A673 (cell line): Measurements from ENCODE around the gene PYCARD. TPM values are rescaled to one million over a fixed set of nuclear protein-coding genes. Genes with fewer than 3 reads are reported as not detected.
"Not testable (repeated sequence)": the region's sequence is repeated elsewhere in the genome, so short reads cannot be mapped to it uniquely, and the experiment has no call there.

Experiments used
- BruUV-seq: library from RNA; stranded (reverse); fragments of 400-500 nt; replicated peaks from 2 replicates; lab custom pipeline; 2021; lab: Mats Ljungman, UMichigan
- CTCF ChIA-PET: fragments of 300-600 bp; sonication (Branson Sonifier 250); formaldehyde crosslinking; loops from one replicate; lab custom pipeline; 2022; ENCODE audit warnings: antibody characterized with exemption; lab: Charles Lee
- POLR2A ChIA-PET: fragments of 300-600 bp; sonication (Branson Sonifier 250); formaldehyde crosslinking; loops from one replicate; lab custom pipeline; 2022; ENCODE audit warnings: antibody characterized with exemption; ENCODE audit not compliant: low non-redundant PET; lab: Charles Lee
- DNase-seq: peaks from one replicate; pipeline ENCODE4 v3.0.0-alpha.2; 2015; ENCODE audit warnings: low spot score
- H3K27ac ChIP-seq: fragments of 200-600 bp; sonication (generic); 2 replicates; pipeline ENCODE4 v1.5.1; 2016; ENCODE audit warnings: mixed run types, low read depth, mild to moderate bottlenecking, mixed read lengths, antibody characterized with exemption, low read length; ENCODE audit not compliant: poor library complexity, severe bottlenecking
- H3K27me3 ChIP-seq: fragments of 200-600 bp; sonication (generic); replicated peaks from 2 replicates; pipeline ENCODE4 v1.6.1; 2017; ENCODE audit warnings: mixed run types, low read depth, mild to moderate bottlenecking, mixed read lengths, antibody characterized with exemption, low read length; ENCODE audit not compliant: insufficient read depth, poor library complexity
- H3K36me3 ChIP-seq: fragments of 200-600 bp; sonication (generic); 2 replicates; pipeline ENCODE4 v1.6.1; 2016; ENCODE audit warnings: mixed run types, mild to moderate bottlenecking, mixed read lengths, antibody characterized with exemption, low read length; ENCODE audit not compliant: insufficient read depth, poor library complexity, severe bottlenecking
- H3K4me1 ChIP-seq: fragments of 200-600 bp; sonication (generic); 2 replicates; pipeline ENCODE4 v1.6.1; 2017; ENCODE audit warnings: mixed run types, mild to moderate bottlenecking, mixed read lengths, antibody characterized with exemption, low read length; ENCODE audit not compliant: insufficient read depth, poor library complexity, severe bottlenecking
- H3K4me3 ChIP-seq: fragments of 200-600 bp; sonication (generic); 2 replicates; pipeline ENCODE4 v1.5.1; 2016; ENCODE audit warnings: low read depth, mixed run types, mild to moderate bottlenecking, mixed read lengths, low read length; ENCODE audit not compliant: poor library complexity, severe bottlenecking
- H3K9me3 ChIP-seq: fragments of 200-600 bp; sonication (generic); 2 replicates; pipeline ENCODE4 v1.6.1; 2016; ENCODE audit warnings: mixed run types, low read depth, mild to moderate bottlenecking, mixed read lengths, antibody characterized with exemption, low read length; ENCODE audit not compliant: poor library complexity, severe bottlenecking
- CTCF ChIP-seq: fragments of 300-800, 200-600 bp; sonication (generic); conservative IDR thresholded peaks from 2 replicates; pipeline ENCODE4 v1.5.1; 2017; ENCODE audit warnings: low read depth, mild to moderate bottlenecking, antibody characterized with exemption, low read length, moderate library complexity, mixed read lengths
- EZH2 ChIP-seq: fragments of 200-600 bp; sonication (generic); IDR thresholded peaks from 2 replicates; pipeline ENCODE4 v1.6.1; 2017; ENCODE audit warnings: borderline replicate concordance, low read depth, mild to moderate bottlenecking, mixed read lengths, antibody characterized with exemption, low read length; ENCODE audit not compliant: poor library complexity, severe bottlenecking
- intact Hi-C: fragments of 100-400 bp; cut with micrococcal nuclease; formaldehyde crosslinking; loops from one replicate; pipeline ENCODE4 v1.10.0; 2022; ENCODE audit not compliant: unreplicated experiment
- total RNA-seq: library from RNA; stranded (reverse); gene quantifications from 2 replicates; pipeline ENCODE4 v1.2.3, GENCODE V29; 2021

PYCARD gene
- total RNA-seq, 1 experiment from 2014 or later: 1.8 TPM

- POLR2A ChIA-PET: no interaction called here
- H3K36me3 ChIP-seq: no peaks in the 10 kb centered on the region
- DNase-seq: no peak
- intact Hi-C loops: no loop called here
- H3K4me3 ChIP-seq: no peak overlapping the region
- no TSS peak for BruUV-seq
- no peak overlapping the region for H3K27ac ChIP-seq
- TF ChIP-seq CTCF (no peak), EZH2 (no peak)
- no peaks in the 10 kb centered on the region for H3K9me3 ChIP-seq
- no peaks in the 10 kb centered on the region for H3K4me1 ChIP-seq
- CTCF ChIA-PET: no interaction called here
- H3K27me3 ChIP-seq: peaks cover 11% of the 10 kb centered on the region
These were observed 45.8 kb upstream of the PYCARD start for GRCh38 chr16:31248344-31248743.

- Histone ChIP-seq H3K4me3 (no peak overlapping the region), H3K27me3 (peaks cover 11% of the 10 kb centered on the region), H3K27ac (no peak overlapping the region), H3K36me3 (no peaks in the 10 kb centered on the region), H3K9me3 (no peaks in the 10 kb centered on the region), H3K4me1 (no peaks in the 10 kb centered on the region)
- BruUV-seq: no TSS peak
- TF ChIP-seq CTCF (no peak), EZH2 (no peak)
- POLR2A ChIA-PET: no interaction called here
- intact Hi-C loops: no loop called here
- CTCF ChIA-PET: no interaction called here
- no peak for DNase-seq
These were observed 43.7 kb upstream of the PYCARD start for GRCh38 chr16:31246296-31246695.

DNA sequence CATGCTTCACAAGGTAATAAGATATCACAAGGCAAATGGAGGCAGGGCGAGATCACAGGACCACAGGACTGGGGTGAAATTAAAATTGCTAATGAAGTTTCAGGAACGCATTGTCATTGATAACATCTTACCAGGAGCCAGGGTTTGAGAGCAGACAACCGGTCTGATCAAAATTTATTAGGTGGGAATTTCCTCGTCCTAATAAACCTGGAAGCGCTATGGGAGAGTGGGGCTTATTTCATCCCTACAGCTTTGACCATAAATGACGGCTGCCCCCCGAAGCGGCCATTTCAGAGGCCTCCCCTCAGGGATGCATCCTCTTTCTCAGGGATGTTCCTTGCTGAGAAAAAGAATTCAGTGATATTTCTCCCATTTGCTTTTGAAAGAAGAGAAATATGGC, 43.0 kb upstream of the PYCARD start:
- DNase-seq, H3K4me3 ChIP-seq, POLR2A ChIA-PET, H3K27ac ChIP-seq, BruUV-seq, H3K4me1 ChIP-seq, CTCF ChIA-PET, intact Hi-C loops, H3K9me3 ChIP-seq, H3K36me3 ChIP-seq: not testable (repeated sequence)
- H3K27me3 ChIP-seq: peaks cover 11% of the 10 kb centered on the region
